ENCODE data around the gene CDK19.

- no peak for TF ChIP-seq CTCF (IDR thresholded peaks at IDR 0.05)
- no peak for TF ChIP-seq POLR2A (IDR thresholded peaks at IDR 0.05)
Observed at GRCh38 chr6:110841266-110841665, 26.0 kb upstream of the CDK19 start.

All from testis (tissue), 2 donors.